Breast epithelium (tissue), 4 donors: ENCODE results near the gene CBX5. TPM values are rescaled to one million over a fixed set of nuclear protein-coding genes. Genes with fewer than 3 reads are reported as not detected.
"Not testable (repeated sequence)": the region's sequence is repeated elsewhere in the genome, so short reads cannot be mapped to it uniquely, and the experiment has no call there.

Source experiments
- DNase-seq, 2 donors: peaks; one replicate each; pipeline ENCODE4 v3.0.0-alpha.2; 2019; ENCODE audit warnings: low spot score in 2 of 2
- H3K27ac ChIP-seq, 2 donors: fragments of 200-600 bp; sonication (generic) in 1 of 2; one replicate each; pipeline ENCODE4 v1.5.1; 2016 to 2019; ENCODE audit warnings: mild to moderate bottlenecking in 1 of 2
- H3K27me3 ChIP-seq, 2 donors: fragments of 200-600 bp; sonication (generic) in 1 of 2; one replicate each; pipeline versions ENCODE4 v1.5.1 to v1.6.0; 2017 to 2019; ENCODE audit warnings: control low read depth in 1 of 2, mild to moderate bottlenecking in 1 of 2
- H3K36me3 ChIP-seq: fragments of 200-600 bp; one replicate; pipeline ENCODE4 v1.5.1; 2019
- H3K4me1 ChIP-seq, 2 donors: fragments of 200-600 bp; sonication (generic); one replicate each; pipeline ENCODE4 v1.5.1; 2016 to 2019; ENCODE audit warnings: control low read depth in 1 of 2
- H3K4me3 ChIP-seq, 3 donors: fragments of 200-600 bp; sonication (generic); 1 replicate in 2 of 3; 2 replicates in 1 of 3; pipeline ENCODE4 v1.5.1; 2016 to 2019; ENCODE audit warnings: mild to moderate bottlenecking in 3 of 3, moderate library complexity in 2 of 3
- H3K9me3 ChIP-seq, 2 donors: fragments of 200-600 bp; sonication (generic) in 1 of 2; one replicate each; pipeline ENCODE4 v1.5.1; 2016 to 2019; ENCODE audit warnings: control low read depth in 1 of 2
- POLR2A ChIP-seq: fragments of 450-650 bp; IDR thresholded peaks from one replicate; pipeline ENCODE4 v1.6.1; 2016; ENCODE audit warnings: antibody characterized with exemption, mild to moderate bottlenecking, moderate library complexity
- POLR2AphosphoS5 ChIP-seq, 3 donors: sonication (generic); formaldehyde crosslinking; IDR thresholded peaks; one replicate each; pipeline ENCODE4 v1.6.1; 2017; ENCODE audit warnings: antibody characterized with exemption in 3 of 3
- intact Hi-C: fragments of 100-400 bp; cut with DNase I; formaldehyde crosslinking; loops from one replicate; pipeline ENCODE4 v1.15.1; 2023; ENCODE audit warnings: low total_unique reads
- total RNA-seq, 3 donors: library from RNA; depleted of rRNA; stranded (reverse); fragments of >200 nt; gene quantifications; one replicate each; pipeline ENCODE4 v1.1.0, GENCODE V29; 2016
- TF ChIP-seq, protein P1 (sequence below), 3 donors: fragments of 450-650 bp; IDR thresholded peaks; one replicate each; pipeline ENCODE4 v1.5.1; 2016 to 2017; ENCODE audit warnings: antibody characterized with exemption in 3 of 3, mild to moderate bottlenecking in 3 of 3, moderate library complexity in 3 of 3

The CBX5 gene
- total RNA-seq, 3 donors from 2014 or later, result 22.4 to 45.8 (median 31.8) TPM

DNA sequence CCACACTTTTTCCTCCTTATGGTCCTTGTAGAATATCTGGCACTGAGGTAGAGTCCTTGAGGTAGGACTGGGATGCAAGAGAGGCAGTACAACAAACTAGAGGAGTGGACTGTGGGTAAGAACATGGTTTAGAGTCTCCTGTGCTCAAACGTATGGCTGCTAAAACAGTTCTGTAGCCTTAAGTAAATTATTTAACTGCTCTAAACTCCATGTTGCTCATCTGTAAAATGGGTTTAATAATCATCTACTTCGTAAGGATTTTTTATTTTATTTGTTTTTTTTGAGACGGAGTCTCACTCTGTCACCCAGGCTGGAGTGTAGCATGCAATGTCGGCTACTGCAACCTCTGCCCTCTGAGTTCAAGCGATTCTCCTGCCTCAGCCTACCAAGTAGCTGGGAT is 41.4 kb upstream of the CBX5 start:
- intact Hi-C loops, result no loop called here
- Histone ChIP-seq H3K27ac (no peak overlapping the region), H3K27me3 (no peaks in the 10 kb centered on the region), H3K9me3 (no peaks in the 10 kb centered on the region), H3K4me1 (no peaks in the 10 kb centered on the region), H3K4me3 (no peak overlapping the region), H3K36me3 (no peaks in the 10 kb centered on the region)
- DNase-seq, result no peak
- TF ChIP-seq POLR2AphosphoS5 (IDR thresholded peaks at IDR 0.05) (no peak), POLR2A (no peak)
- TF ChIP-seq, protein P1, sequence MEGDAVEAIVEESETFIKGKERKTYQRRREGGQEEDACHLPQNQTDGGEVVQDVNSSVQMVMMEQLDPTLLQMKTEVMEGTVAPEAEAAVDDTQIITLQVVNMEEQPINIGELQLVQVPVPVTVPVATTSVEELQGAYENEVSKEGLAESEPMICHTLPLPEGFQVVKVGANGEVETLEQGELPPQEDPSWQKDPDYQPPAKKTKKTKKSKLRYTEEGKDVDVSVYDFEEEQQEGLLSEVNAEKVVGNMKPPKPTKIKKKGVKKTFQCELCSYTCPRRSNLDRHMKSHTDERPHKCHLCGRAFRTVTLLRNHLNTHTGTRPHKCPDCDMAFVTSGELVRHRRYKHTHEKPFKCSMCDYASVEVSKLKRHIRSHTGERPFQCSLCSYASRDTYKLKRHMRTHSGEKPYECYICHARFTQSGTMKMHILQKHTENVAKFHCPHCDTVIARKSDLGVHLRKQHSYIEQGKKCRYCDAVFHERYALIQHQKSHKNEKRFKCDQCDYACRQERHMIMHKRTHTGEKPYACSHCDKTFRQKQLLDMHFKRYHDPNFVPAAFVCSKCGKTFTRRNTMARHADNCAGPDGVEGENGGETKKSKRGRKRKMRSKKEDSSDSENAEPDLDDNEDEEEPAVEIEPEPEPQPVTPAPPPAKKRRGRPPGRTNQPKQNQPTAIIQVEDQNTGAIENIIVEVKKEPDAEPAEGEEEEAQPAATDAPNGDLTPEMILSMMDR (IDR thresholded peaks at IDR 0.05), result no peak

DNA sequence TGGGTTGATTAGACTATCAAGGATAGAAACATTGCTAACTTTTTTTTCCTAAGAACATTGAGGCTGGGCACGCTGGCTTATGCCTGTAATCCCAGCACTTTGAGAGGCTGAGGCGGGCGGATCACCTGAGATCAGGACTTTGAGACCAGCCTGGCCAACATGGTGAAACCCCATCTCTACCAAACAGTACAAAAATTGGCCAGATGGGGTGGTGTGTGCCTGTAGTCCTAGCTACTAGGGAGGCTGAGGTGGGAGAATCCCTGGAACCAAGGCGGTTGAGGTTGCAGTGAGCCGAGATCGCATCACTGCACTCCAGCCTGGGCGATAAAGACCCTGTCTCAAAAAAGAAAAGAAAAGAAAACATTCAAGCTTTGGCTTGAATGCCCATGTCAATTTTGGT is 32.4 kb upstream of the CBX5 start:
- H3K4me3 ChIP-seq, H3K9me3 ChIP-seq, H3K4me1 ChIP-seq, DNase-seq, H3K36me3 ChIP-seq, H3K27me3 ChIP-seq, intact Hi-C loops, H3K27ac ChIP-seq: not testable (repeated sequence)

DNA sequence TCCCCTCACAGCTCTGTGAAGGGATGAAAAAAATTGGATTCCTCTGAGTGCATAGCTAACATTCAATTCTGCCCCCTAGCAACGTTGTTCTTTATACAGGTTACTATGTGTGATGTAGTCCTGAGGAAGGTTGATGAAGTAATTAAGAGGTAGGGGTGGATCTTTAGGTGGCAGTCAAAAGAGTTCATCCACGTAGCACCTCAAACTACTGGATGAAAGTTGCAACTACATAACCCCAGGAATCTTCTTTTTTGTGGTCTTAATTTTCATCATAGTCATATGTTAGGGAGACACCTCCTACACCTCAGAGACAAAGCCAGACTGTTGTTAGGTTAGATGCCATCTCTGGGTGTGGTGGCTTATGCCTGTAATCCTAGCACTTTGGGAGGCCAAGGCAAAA is 31.1 kb upstream of the CBX5 start:
- intact Hi-C loops, result no loop called here
- no peaks in the 10 kb centered on the region for H3K36me3 ChIP-seq
- TF ChIP-seq, protein P1 (IDR thresholded peaks at IDR 0.05), result no peak
- no peaks in the 10 kb centered on the region for H3K9me3 ChIP-seq
- no peaks in the 10 kb centered on the region for H3K27me3 ChIP-seq
- H3K4me1 ChIP-seq, result no peaks in the 10 kb centered on the region
- H3K27ac ChIP-seq, result no peak overlapping the region
- no peak for DNase-seq
- no peak overlapping the region for H3K4me3 ChIP-seq

DNA sequence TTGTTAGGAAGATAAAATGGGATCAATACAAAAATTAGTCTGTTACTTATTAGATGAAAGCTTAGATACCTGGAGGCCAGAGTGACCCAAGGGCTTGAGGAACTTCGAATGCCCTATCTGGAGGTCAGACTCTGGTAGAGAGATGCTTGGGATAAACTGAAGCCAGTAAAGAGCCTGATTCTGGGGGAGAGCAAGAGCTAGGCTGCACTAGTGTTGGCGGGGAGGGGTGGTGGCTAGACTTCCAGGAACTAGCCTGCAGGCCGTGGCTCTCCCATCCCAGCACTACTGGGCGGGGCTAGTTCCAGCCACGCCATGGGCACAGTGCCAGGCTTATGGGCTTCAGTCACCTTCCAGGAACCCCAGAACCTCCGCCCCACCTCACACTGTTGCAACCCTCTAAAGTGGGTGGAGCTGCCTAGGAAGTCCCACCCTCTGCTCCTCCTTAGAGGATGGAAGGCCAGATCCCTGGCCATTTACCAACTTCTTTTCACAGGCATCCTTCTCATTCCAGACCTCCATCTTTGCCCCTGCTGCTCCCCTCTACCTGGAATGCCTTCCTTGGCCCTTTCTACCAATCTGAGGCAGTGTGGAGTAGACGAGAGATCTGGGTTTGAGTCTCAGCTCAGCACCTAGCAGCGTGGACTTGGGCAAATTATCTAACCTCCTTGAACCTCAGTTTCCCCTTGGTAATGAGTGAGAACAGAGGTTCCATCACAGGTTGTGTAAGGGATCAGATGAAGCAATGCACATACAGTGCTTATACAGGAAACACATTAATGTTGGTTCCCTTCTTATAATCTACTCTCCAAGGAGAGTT is 27.2 kb upstream of the CBX5 start:
- peak; percentile 65 to 77 for DNase-seq
- no peak for TF ChIP-seq POLR2AphosphoS5 (IDR thresholded peaks at IDR 0.05)
- TF ChIP-seq, protein P1 (IDR thresholded peaks at IDR 0.05), result no peak
- TF ChIP-seq POLR2A, result no peak
- H3K4me3 ChIP-seq, result no peak overlapping the region
- H3K27ac ChIP-seq, result no peak overlapping the region
- H3K9me3 ChIP-seq, result no peaks in the 10 kb centered on the region
- intact Hi-C loops, result no loop called here
- no peaks in the 10 kb centered on the region for H3K27me3 ChIP-seq
- no peaks in the 10 kb centered on the region for H3K36me3 ChIP-seq
- H3K4me1 ChIP-seq, result no peaks in the 10 kb centered on the region

DNA sequence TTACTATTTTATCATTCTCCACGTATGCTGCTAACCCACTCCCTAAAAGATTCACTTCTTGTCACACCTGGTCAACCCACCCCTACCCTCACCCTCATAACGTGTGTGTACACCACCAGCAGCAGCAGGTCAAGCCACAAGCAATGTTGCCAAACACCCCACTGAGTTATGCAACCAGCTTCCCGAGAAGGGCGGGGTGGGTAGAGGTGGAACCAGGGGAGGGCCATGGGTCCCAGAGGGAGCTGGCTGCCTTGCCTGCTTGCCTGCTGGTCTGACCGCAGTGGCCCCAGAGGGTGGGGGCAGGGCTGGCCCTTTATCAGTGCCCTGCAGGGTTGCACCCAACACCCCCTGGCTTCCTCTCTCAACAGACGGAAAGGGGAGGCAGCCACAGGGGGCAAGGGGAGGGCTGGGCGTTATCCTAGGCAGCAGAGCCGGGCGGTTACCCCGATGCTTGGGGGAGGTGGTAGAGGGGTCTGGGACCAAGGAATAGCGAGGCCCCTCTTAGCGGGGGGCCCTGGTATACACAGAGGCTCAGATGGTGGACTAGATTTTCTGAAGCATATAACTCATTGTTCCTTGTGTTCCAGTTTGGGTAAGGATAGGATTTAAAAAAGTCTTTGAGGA is 24.4 kb upstream of the CBX5 start:
- no peak overlapping the region for H3K4me3 ChIP-seq

DNA sequence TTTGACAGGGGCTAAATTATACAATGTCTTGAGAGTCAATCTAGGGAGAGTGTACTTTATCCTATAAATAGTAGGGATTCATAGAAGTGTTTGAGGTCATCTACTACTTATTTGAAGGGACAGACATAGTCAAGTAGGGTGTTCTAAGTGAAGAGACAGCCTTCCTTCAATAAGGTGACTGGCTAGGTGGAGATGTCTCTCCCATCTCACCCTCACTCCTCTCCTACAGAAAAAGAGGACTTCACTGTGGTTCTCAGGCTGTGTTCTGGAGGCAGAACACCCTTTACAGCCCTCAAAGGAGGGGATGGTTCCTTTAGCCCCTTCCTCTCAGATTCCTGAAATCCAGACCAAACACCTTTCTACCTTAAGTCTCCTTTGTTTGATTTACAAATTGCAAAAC is 23.7 kb upstream of the CBX5 start:
- no peak for TF ChIP-seq POLR2AphosphoS5 (IDR thresholded peaks at IDR 0.05)
- TF ChIP-seq POLR2A, result no peak
- TF ChIP-seq, protein P1 (IDR thresholded peaks at IDR 0.05), result no peak
- Histone ChIP-seq H3K27me3 (no peaks in the 10 kb centered on the region), H3K4me3 (no peak overlapping the region), H3K27ac (peak overlapping the region in 1 of 2 donors; percentile 25), H3K9me3 (no peaks in the 10 kb centered on the region), H3K36me3 (no peaks in the 10 kb centered on the region), H3K4me1 (peaks cover 0 to 3% of the 10 kb centered on the region in 2 donors)
- DNase-seq, result no peak
- intact Hi-C loops, result loop anchor here (5.0 kb wide), 1 partner anchor 406 kb away; no protein-coding TSS in a partner anchor

More for the DNA sequence above, 24.4 kb upstream of the CBX5 start:
- Histone ChIP-seq H3K4me1 (peaks cover 0 to 3% of the 10 kb centered on the region in 2 donors), H3K27me3 (no peaks in the 10 kb centered on the region), H3K27ac (peak overlapping the region in 1 of 2 donors; percentile 25), H3K36me3 (no peaks in the 10 kb centered on the region), H3K9me3 (no peaks in the 10 kb centered on the region)
- TF ChIP-seq POLR2A, result no peak
- peak in 2 of 3 donors; percentile 21 to 45 for TF ChIP-seq POLR2AphosphoS5 (IDR thresholded peaks at IDR 0.05)
- intact Hi-C loops, result loop anchor here (5.0 kb wide), 1 partner anchor 407 kb away; no protein-coding TSS in a partner anchor
- DNase-seq, result peak; percentile 65 to 74
